Measurements from ENCODE around the gene BPIFA2. TPM values are rescaled to one million over a fixed set of nuclear protein-coding genes. Genes with fewer than 3 reads are reported as not detected.

Gene BPIFA2
- polyA plus RNA-seq, 1 experiment, result not detected

GRCh38 chr20:33160681-33161080 is 7.3 kb upstream of the BPIFA2 start:
- no peak for DNase-seq (ENCODE audit: low read depth)
- CTCF ChIA-PET, result no interaction called here
- Histone ChIP-seq H3K4me3 (ENCODE audit: low read depth, low read length) (no peak overlapping the region), H3K27me3 (ENCODE audit: control insufficient read depth, insufficient read depth, low read length) (no peaks in the 10 kb centered on the region; the same call in 1 of the 2 replicates), H3K36me3 (ENCODE audit: control insufficient read depth, insufficient read depth, low read length) (no peaks in the 10 kb centered on the region)
- TF ChIP-seq, protein P1, sequence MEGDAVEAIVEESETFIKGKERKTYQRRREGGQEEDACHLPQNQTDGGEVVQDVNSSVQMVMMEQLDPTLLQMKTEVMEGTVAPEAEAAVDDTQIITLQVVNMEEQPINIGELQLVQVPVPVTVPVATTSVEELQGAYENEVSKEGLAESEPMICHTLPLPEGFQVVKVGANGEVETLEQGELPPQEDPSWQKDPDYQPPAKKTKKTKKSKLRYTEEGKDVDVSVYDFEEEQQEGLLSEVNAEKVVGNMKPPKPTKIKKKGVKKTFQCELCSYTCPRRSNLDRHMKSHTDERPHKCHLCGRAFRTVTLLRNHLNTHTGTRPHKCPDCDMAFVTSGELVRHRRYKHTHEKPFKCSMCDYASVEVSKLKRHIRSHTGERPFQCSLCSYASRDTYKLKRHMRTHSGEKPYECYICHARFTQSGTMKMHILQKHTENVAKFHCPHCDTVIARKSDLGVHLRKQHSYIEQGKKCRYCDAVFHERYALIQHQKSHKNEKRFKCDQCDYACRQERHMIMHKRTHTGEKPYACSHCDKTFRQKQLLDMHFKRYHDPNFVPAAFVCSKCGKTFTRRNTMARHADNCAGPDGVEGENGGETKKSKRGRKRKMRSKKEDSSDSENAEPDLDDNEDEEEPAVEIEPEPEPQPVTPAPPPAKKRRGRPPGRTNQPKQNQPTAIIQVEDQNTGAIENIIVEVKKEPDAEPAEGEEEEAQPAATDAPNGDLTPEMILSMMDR (IDR thresholded peaks at IDR 0.05; ENCODE audit: insufficient read depth, low read depth, low read length), result no peak
- POLR2A ChIA-PET, result no interaction called here

DNA sequence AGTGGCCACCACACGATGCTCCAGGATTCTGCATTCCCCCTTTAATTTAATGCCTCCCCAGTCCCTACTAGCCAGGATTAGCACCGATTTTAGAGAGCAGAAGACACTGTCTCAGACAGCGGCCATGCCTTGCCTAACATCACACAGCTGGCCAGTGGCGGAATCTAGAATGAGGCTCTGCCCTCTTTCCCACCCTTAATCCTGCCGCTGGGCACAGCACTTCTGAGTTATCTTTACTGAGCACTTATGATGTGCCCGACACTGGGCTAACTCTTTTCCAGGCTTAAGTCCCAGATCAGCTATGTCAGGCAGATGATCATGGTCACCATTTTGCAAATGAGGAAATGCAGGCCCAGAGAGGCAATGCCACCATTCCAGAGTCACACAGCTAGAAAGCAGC is 5.6 kb upstream of the BPIFA2 start:
- no peaks in the 10 kb centered on the region for H3K36me3 ChIP-seq (ENCODE audit: control insufficient read depth, insufficient read depth, low read length)
- no peak overlapping the region for H3K4me3 ChIP-seq (ENCODE audit: low read depth, low read length)
- TF ChIP-seq, protein P1 (IDR thresholded peaks at IDR 0.05; ENCODE audit: insufficient read depth, low read depth, low read length), result no peak
- no peaks in the 10 kb centered on the region for H3K27me3 ChIP-seq (ENCODE audit: control insufficient read depth, insufficient read depth, low read length)
- ChIA-PET CTCF (no interaction called here), POLR2A (no interaction called here)
- no peak for DNase-seq (ENCODE audit: low read depth)

GRCh38 chr20:33162753-33163152 is 5.2 kb upstream of the BPIFA2 start:
- TF ChIP-seq, protein P1 (IDR thresholded peaks at IDR 0.05; ENCODE audit: insufficient read depth, low read depth, low read length), result no peak
- no peaks in the 10 kb centered on the region for H3K36me3 ChIP-seq (ENCODE audit: control insufficient read depth, insufficient read depth, low read length)
- no peak for DNase-seq (ENCODE audit: low read depth)
- H3K4me3 ChIP-seq (ENCODE audit: low read depth, low read length), result no peak overlapping the region
- ChIA-PET POLR2A (no interaction called here), CTCF (no interaction called here)
- H3K27me3 ChIP-seq (ENCODE audit: control insufficient read depth, insufficient read depth, low read length), result no peaks in the 10 kb centered on the region

DNA sequence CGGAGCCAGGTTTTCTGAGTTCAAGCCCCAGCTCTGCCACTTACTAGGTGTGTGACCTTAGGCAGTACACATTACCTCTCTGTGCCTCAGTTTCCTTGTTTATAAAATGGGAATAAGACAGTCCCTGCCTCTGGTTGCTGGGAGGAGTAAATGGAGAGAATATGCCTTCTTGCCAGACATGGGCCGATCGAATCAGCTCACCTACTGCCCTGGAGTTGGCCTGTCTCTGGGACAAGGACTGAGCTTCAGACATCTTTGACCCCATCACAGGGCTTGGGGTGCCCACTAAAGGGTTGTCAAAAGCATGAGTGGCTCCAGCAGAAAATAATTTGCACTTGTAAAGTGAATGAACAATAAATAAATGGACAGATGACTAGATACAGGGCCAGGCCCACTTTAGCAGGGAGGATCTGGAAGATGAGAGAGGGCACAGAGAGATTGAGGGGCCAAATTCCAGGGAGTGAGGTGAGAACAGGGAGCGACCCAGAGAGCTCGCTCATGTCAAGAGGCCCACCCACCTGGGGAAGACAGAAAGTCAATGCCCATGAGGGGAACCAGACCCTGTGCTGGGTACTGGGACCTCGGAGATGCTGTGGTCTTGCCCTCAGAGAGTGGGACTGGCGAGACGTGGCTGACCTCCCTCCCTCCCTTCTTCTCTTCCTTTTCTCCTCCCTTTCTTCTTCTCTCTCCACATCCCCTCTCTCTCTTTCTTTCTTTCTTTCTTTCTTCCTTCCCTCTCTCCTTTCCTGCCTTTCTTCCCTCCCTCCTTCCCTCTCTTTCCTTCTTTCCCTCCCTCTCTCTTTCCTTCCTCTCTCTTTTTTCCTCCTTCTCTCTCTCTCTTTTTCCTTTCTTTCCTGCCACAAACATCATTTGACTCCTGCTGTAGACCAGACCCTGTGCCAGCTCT is 3.9 kb upstream of the BPIFA2 start:
- POLR2A ChIA-PET, result no interaction called here
- no peak for DNase-seq (ENCODE audit: low read depth)
- H3K36me3 ChIP-seq (ENCODE audit: control insufficient read depth, insufficient read depth, low read length), result no peaks in the 10 kb centered on the region
- H3K27me3 ChIP-seq (ENCODE audit: control insufficient read depth, insufficient read depth, low read length), result no peaks in the 10 kb centered on the region
- CTCF ChIA-PET, result no interaction called here
- TF ChIP-seq, protein P1 (IDR thresholded peaks at IDR 0.05; ENCODE audit: insufficient read depth, low read depth, low read length), result no peak
- H3K4me3 ChIP-seq (ENCODE audit: low read depth, low read length), result no peak overlapping the region

GRCh38 chr20:33164763-33165095 is 3.2 kb upstream of the BPIFA2 start:
- Histone ChIP-seq H3K36me3 (ENCODE audit: control insufficient read depth, insufficient read depth, low read length) (no peaks in the 10 kb centered on the region), H3K27me3 (ENCODE audit: control insufficient read depth, insufficient read depth, low read length) (no peaks in the 10 kb centered on the region), H3K4me3 (ENCODE audit: low read depth, low read length) (no peak overlapping the region)
- ChIA-PET POLR2A (no interaction called here), CTCF (no interaction called here)
- TF ChIP-seq, protein P1 (IDR thresholded peaks at IDR 0.05; ENCODE audit: insufficient read depth, low read depth, low read length), result no peak
- no peak for DNase-seq (ENCODE audit: low read depth)

Measured in BJ (cell line).